GM18867 (cell line): ENCODE data around the gene OR2T5.
"Not testable (repeated sequence)": the region's sequence is repeated elsewhere in the genome, so short reads cannot be mapped to it uniquely, and the experiment has no call there.

Experiments
- ATAC-seq: cut with Tn5 transposase; IDR thresholded peaks from one replicate; pipeline ENCODE4 v1.9.1; 2021; ENCODE audit warnings: mild to moderate bottlenecking, moderate library complexity; ENCODE audit not compliant: unreplicated experiment

OR2T5 gene

GRCh38 chr1:248488289-248488688 is at the start of gene OR2T5:
OR2T5 (plus strand) TSS chr1:248488589; CDS start chr1:248488589, 0 bp downstream.
- not testable (repeated sequence) for ATAC-seq

GRCh38 chr1:248438668-248439067 is 49.7 kb upstream of the OR2T5 start:
- ATAC-seq, result not testable (repeated sequence)

- ATAC-seq, result not testable (repeated sequence)
Measured at GRCh38 chr1:248439283-248439682, 49.1 kb upstream of the OR2T5 start.

DNA sequence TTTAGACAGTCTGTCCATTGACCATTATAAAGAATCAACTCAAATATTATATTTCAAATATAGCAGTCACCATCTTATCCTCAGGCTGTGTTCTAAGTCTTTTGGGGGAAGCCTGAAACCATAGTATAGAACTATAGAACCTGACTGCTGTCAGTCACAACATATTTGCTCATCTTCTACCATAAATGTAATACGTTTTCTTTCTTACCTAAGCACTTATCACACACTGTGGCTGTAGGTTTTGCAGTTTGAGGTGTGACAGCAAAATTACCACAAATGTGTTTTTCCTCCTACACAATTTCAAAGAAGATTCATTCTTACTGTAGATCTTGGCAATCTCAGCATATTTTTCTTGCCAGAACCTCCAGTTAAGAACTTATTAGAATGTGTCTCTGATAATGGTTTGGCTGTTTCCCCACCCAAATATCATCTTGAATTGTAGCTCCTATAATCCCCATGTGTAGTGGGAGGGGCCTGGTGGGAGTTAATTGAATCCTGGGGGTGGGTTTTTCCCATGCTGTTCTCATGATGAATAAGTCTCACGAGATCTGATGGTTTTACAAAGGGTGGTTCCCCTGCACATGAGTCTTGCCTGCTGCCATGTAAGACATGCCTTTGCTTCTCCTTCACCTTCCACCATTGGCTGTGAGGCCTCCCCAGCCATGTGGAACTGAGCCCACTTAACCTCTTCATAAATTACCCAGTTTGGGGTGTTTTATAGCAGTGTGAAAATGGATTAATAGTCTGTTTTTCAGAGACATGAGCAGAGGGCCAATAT is 45.7 kb upstream of the OR2T5 start:
- not testable (repeated sequence) for ATAC-seq

DNA sequence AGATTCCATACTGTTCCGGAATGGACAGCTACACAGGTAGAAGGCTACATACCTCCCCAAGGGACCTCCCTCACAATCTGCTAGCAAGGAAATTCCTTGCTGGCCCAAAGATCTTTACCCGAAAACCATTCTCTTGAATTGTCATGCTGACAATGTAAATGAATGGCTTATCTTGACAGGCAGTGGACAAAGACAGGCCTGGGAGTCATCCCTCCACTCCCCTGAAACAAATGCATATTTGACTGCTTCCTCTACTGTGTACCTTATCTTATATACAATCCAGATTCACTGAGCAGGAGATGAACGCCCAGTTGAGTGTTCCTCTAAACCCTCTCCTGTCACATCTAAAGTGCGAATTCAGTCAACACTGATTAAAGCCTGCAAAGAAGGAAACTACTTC is 43.8 kb upstream of the OR2T5 start:
- not testable (repeated sequence) for ATAC-seq

DNA sequence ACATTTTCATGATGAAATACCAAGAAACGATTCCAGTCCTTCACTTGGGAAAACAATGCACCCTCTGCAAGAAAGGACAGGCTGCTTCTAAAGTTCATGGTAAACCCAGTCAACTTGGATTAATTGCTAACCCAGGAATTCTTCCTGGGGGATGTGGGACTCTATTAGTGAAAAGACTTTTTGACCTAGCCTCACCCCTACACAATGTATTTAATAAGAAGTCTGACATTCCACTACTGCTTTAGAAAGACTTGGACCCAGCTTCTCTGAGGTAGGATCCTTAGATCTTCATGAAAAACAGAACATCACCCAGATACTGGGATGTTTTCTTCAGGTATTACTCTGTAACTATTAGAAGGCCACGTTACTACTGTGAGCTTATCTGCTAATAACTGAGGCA is 43.0 kb upstream of the OR2T5 start, which contains the start of gene OR2T2:
TSS of gene OR2T2 (plus strand) at position 239 of the 400 bp plus-strand sequence. CDS start 7,161 bp downstream, outside the sequence.
- not testable (repeated sequence) for ATAC-seq

GRCh38 chr1:248448409-248449074 is 39.8 kb upstream of the OR2T5 start:
- peak; percentile 47 for ATAC-seq

GRCh38 chr1:248449821-248450465 is 38.4 kb upstream of the OR2T5 start:
- peak; percentile 5 for ATAC-seq

- peak; percentile 64 for ATAC-seq
Measured at GRCh38 chr1:248450466-248451145, 37.8 kb upstream of the OR2T5 start.

- not testable (repeated sequence) for ATAC-seq
Measured at GRCh38 chr1:248453619-248454018, 34.8 kb upstream of the OR2T5 start.

DNA sequence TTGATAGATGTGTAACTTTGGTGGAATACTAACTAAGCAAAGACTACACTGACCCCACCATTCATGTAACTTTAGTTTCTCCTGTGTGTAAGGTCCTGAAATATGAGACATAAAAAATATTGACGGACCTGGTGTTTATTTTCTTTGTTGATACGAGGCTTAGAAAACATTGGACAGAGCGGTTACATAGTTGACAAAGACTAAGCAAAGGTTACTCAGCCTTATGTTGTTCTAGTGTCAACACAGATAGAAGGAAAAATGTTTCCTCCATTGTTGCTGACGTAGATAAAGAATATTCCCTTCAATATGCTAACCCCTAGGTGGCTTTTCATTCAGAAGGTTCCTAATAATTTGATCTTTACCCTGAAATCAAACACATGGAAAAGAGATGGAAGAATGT is 33.3 kb upstream of the OR2T5 start:
- ATAC-seq, result not testable (repeated sequence)

DNA sequence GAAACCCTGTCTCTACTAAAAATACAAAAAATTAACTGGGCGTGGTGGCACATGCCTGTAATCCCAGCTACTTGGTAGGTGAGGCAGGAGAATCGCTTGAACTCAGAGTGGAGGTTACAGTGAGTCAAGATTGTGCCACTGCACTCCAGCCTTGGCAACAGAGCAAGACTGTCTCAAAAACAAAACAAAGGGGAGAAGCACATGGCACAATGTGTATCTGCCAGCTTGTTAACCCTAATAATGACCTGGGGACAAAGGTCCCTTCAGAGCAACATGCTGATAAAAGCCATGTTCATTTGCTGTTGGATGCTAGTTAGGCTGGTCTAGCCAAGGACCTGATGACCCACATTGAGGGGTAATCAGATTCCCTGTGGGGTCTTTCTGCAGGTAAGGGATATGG is 31.8 kb upstream of the OR2T5 start:
- not testable (repeated sequence) for ATAC-seq

- not testable (repeated sequence) for ATAC-seq
Measured at GRCh38 chr1:248459117-248459516, 29.3 kb upstream of the OR2T5 start.

- ATAC-seq, result no peak
Measured at GRCh38 chr1:248471154-248471553, 17.2 kb upstream of the OR2T5 start.

DNA sequence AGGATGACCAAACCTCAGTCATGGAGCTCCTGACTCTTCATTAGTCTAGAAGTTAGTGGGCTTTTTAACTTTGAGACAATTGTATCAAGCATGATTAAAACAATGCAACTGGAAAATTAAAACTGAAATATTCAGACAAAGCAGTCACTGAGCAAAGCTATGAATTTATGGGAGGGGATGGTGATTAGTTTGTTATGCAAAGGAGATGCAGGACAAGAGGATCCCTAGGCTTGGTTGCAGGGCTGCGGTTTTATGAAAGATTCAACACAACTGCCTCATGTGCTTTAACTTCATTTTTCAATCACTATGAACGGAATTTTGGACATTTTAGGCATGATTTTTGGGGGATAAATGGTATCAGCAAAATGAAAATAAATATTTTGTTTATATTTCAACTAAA is 16.3 kb upstream of the OR2T5 start:
- ATAC-seq, result not testable (repeated sequence)

DNA sequence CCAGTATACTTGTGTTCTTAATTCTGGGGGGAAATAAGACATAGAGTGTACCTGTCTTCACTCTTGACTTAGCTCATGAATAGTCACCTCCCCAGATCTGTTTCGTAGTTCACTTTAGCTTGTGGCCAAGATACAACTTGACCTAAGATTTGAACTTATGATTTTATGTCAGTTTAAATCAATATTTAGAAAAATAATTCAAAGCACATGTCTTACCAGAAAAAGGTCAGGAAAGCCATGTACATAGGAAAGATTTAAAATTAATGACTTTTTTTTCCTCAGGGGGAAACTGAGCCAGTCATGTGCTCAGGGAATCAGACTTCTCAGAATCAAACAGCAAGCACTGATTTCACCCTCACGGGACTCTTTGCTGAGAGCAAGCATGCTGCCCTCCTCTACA is 15.3 kb upstream of the OR2T5 start, which contains the start of gene OR2T3:
TSS of gene OR2T3 (plus strand) at position 301 of the 400 bp plus-strand sequence. CDS start at position 301, 0 bp downstream.
- ATAC-seq, result not testable (repeated sequence)

- peak; percentile 76 for ATAC-seq
Measured at GRCh38 chr1:248475660-248476059, 12.7 kb upstream of the OR2T5 start.

DNA sequence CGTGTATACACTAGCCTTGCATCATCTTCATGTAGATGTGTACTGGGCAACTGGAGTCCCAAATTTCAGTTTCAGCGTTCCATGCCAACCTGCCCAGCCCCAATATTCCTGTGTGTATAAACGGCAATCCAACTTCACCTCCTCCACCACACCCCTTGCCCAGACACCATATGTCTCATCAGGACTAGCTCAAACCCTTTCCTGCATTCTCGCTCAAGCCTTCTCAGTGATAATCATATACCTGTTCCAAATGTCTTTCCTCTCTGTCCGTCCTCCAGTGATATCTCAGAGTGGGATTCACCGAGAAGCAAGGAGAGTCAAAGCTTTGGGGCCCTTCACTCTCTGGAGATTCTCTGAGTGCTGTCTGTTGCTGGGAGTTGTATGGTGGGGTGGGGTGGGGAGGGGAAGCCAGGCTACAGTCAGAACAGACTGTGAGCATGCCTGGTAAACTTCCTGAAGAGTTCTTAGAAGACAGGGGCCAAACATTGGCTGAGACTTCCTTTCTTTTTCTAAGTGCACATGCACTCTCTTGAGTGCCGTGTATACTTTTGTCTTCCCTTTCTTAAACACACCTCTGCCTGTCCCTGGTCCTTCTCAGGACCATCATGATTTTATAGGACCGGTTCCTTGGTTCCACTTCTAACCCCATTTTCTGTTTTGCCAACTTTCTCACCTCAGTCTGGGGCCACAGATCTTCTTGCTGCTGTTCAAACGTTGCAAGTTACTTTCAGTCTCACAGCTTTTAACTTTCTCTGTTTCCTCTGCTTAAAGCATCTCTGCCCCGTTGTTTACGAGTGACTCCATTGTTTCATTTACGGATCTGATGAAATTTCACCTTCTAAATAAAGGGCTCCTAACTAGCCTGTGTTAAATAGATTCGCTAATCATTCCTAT is 6.5 kb upstream of the OR2T5 start:
- ATAC-seq, result peak; percentile 95

DNA sequence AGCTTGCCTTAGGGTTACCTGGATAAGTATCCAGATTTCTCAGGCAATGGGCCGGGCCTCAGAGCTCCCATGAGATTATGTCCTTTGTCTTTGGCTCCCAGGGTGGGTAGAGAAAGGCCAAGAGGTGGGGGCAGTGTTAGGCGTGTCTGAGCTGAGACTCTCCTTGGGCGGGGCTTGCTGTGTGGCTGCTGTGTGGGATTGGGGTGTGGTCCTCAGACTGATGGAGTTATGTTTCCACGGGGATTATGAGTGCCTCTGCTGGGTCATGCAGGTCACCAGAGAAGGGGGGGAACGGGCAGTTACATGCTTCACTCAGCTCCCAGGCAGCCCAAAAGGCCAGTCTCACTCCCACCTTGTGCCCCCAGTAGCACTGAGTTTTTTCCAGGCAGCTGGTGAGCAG is 8.3 kb downstream of the OR2T5 start:
- ATAC-seq, result not testable (repeated sequence)
